Upper lobe of left lung (tissue), 4 donors: ENCODE measurements around the gene ARHGEF38.

Source experiments
- EP300 ChIP-seq, 4 donors: sonication (generic); formaldehyde crosslinking; IDR thresholded peaks; one replicate each; pipeline ENCODE4 v1.5.1; 2017; ENCODE audit warnings: antibody characterized with exemption in 4 of 4, control low read depth in 2 of 4
- POLR2A ChIP-seq, 4 donors: fragments of 450-650 bp; IDR thresholded peaks; one replicate each; pipeline ENCODE4 v1.5.1; 2016 to 2017; ENCODE audit warnings: antibody characterized with exemption in 4 of 4, mild to moderate bottlenecking in 2 of 4
- POLR2AphosphoS5 ChIP-seq, 2 donors: sonication (generic); formaldehyde crosslinking; IDR thresholded peaks; one replicate each; pipeline ENCODE4 v1.5.1; 2017; ENCODE audit warnings: antibody characterized with exemption in 2 of 2
- TF ChIP-seq, protein P1 (sequence below), 6 experiments: fragments of 450-650 bp in 4 of 6; fragments of 200-600 bp in 2 of 6; sonication (generic) in 2 of 6; IDR thresholded peaks; one replicate each; pipeline ENCODE4 v1.5.1; 2016 to 2019; ENCODE audit warnings: antibody characterized with exemption in 6 of 6

DNA sequence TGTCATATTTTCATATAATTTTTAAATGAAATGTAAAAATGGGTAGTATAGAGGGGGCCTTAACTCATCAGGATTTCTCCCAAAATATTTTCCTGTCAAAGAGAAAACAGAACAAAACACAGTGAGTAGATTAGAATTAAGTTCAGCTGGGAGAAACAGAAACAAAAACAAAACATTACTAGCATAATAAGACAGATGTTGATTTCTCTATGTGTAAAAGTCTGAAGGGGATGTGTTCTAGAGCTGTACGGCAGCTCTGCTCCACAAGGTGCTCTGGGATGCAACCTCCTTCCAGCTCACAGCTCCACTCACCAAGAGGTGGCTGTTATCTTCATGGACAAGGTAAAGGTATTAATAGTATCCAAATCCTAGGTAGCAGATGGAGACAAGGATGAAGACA, 72.8 kb downstream of the ARHGEF38 start:
- TF ChIP-seq EP300 (IDR thresholded peaks at IDR 0.05) (no peak), POLR2A (IDR thresholded peaks at IDR 0.05) (no peak), POLR2AphosphoS5 (IDR thresholded peaks at IDR 0.05) (no peak)
- TF ChIP-seq, protein P1, sequence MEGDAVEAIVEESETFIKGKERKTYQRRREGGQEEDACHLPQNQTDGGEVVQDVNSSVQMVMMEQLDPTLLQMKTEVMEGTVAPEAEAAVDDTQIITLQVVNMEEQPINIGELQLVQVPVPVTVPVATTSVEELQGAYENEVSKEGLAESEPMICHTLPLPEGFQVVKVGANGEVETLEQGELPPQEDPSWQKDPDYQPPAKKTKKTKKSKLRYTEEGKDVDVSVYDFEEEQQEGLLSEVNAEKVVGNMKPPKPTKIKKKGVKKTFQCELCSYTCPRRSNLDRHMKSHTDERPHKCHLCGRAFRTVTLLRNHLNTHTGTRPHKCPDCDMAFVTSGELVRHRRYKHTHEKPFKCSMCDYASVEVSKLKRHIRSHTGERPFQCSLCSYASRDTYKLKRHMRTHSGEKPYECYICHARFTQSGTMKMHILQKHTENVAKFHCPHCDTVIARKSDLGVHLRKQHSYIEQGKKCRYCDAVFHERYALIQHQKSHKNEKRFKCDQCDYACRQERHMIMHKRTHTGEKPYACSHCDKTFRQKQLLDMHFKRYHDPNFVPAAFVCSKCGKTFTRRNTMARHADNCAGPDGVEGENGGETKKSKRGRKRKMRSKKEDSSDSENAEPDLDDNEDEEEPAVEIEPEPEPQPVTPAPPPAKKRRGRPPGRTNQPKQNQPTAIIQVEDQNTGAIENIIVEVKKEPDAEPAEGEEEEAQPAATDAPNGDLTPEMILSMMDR (IDR thresholded peaks at IDR 0.05), result no peak
